IMR-90 (cell line): ENCODE data around the gene GALP. TPM values are rescaled to one million over a fixed set of nuclear protein-coding genes. Genes with fewer than 3 reads are reported as not detected.

ENCODE experiments used
- ATAC-seq: fragments of 200-7000 bp; cut with Tn5 transposase; 2 replicates; pipeline ENCODE4 v1.9.1; 2020; ENCODE audit warnings: low read depth, mild to moderate bottlenecking, moderate library complexity
- BruUV-seq: library from RNA; stranded (reverse); fragments of 400-500 nt; replicated peaks from 2 replicates; lab custom pipeline; 2021; lab: Mats Ljungman, UMichigan
- CTCF ChIA-PET: fragments of 300-600 bp; formaldehyde crosslinking; extraction: SDS; loops from one replicate; lab custom pipeline; 2021; ENCODE audit warnings: antibody characterized with exemption; lab: Yijun Ruan, JAX
- POLR2A ChIA-PET: fragments of 300-600 bp; sonication (Branson Sonifier 250); formaldehyde crosslinking; loops from one replicate; lab custom pipeline; 2022; ENCODE audit warnings: antibody characterized with exemption; ENCODE audit not compliant: unreplicated experiment; lab: Charles Lee
- DNase-seq: peaks from one replicate; pipeline ENCODE4 v3.0.0; 2013
- H2AFZ ChIP-seq: replicated peaks from 2 replicates; pipeline ENCODE3; 2013; ENCODE audit warnings: low read length, mild to moderate bottlenecking; ENCODE audit not compliant: poor library complexity
- H2AK5ac ChIP-seq: 2 replicates; pipeline ENCODE4 v1.6.1; 2013; ENCODE audit warnings: low read depth, low read length, inconsistent platforms
- H2AK9ac ChIP-seq: replicated peaks from 2 replicates; pipeline ENCODE3; 2013; ENCODE audit warnings: mild to moderate bottlenecking, low read depth, low read length, moderate library complexity; ENCODE audit not compliant: poor library complexity
- H2BK120ac ChIP-seq: 2 replicates; pipeline ENCODE4 v1.6.1; 2013; ENCODE audit warnings: low read depth, low read length, inconsistent platforms
- H2BK15ac ChIP-seq: 3 replicates; pipeline ENCODE4 v1.6.1; 2013; ENCODE audit warnings: low read depth, low read length, inconsistent platforms
- H2BK20ac ChIP-seq: 2 replicates; pipeline ENCODE4 v1.6.1; 2013; ENCODE audit warnings: low read depth, mild to moderate bottlenecking, inconsistent platforms, low read length, moderate library complexity
- H2BK5ac ChIP-seq: 2 replicates; pipeline ENCODE4 v1.6.1; 2013; ENCODE audit warnings: mild to moderate bottlenecking, low read depth, low read length, inconsistent platforms; ENCODE audit not compliant: poor library complexity, severe bottlenecking
- H3K14ac ChIP-seq: replicated peaks from 2 replicates; pipeline ENCODE4 v1.6.1; 2013; ENCODE audit warnings: low read depth, low read length, inconsistent platforms
- H3K18ac ChIP-seq: 2 replicates; pipeline ENCODE4 v1.6.1; 2013; ENCODE audit warnings: low read depth, low read length, control low read depth
- H3K23ac ChIP-seq: 2 replicates; pipeline ENCODE4 v1.6.1; 2013; ENCODE audit warnings: low read depth, low read length, inconsistent platforms
- H3K27ac ChIP-seq: 2 replicates; pipeline ENCODE4 v1.5.1; 2013; ENCODE audit warnings: mild to moderate bottlenecking, control low read depth, low read length; ENCODE audit not compliant: insufficient read depth
- H3K27me3 ChIP-seq: 2 replicates; pipeline ENCODE4 v1.6.1; 2013; ENCODE audit warnings: low read length; ENCODE audit not compliant: control insufficient read depth, insufficient read depth
- H3K36me3 ChIP-seq: 2 replicates; pipeline ENCODE4 v1.6.1; 2013; ENCODE audit warnings: low read length, mixed read lengths; ENCODE audit not compliant: control insufficient read depth, insufficient read depth
- H3K4ac ChIP-seq: 2 replicates; pipeline ENCODE4 v1.6.1; 2013; ENCODE audit warnings: low read depth, low read length, inconsistent platforms
- H3K4me1 ChIP-seq: 2 replicates; pipeline ENCODE4 v1.6.1; 2013; ENCODE audit warnings: low read length, mixed read lengths; ENCODE audit not compliant: control insufficient read depth, insufficient read depth
- H3K4me2 ChIP-seq: 2 replicates; pipeline ENCODE4 v1.6.1; 2013; ENCODE audit warnings: low read depth, mild to moderate bottlenecking, control low read depth, low read length, moderate library complexity
- H3K4me3 ChIP-seq: 2 replicates; pipeline ENCODE4 v1.5.1; 2013; ENCODE audit warnings: low read depth, mild to moderate bottlenecking, control low read depth, low read length, moderate library complexity; ENCODE audit not compliant: insufficient read depth
- H3K56ac ChIP-seq: 2 replicates; pipeline ENCODE4 v1.6.1; 2013; ENCODE audit warnings: low read length, inconsistent platforms; ENCODE audit not compliant: insufficient read depth; ENCODE audit errors: extremely low read depth
- H3K79me1 ChIP-seq, 2 experiments: 2 replicates each; pipeline ENCODE4 v1.6.1; 2013; ENCODE audit warnings: low read length in 2 of 2, inconsistent platforms in 1 of 2, low read depth in 1 of 2
- H3K9ac ChIP-seq: 2 replicates; pipeline ENCODE4 v1.6.1; 2013; ENCODE audit warnings: low read depth, low read length, control low read depth
- H3K9me1 ChIP-seq: 2 replicates; pipeline ENCODE4 v1.6.1; 2013; ENCODE audit warnings: low read length, inconsistent platforms; ENCODE audit not compliant: insufficient read depth
- H3K9me3 ChIP-seq: 2 replicates; pipeline ENCODE4 v1.6.1; 2013; ENCODE audit warnings: low read length; ENCODE audit not compliant: control insufficient read depth, insufficient read depth
- H4K20me1 ChIP-seq: 2 replicates; pipeline ENCODE4 v1.6.1; 2013; ENCODE audit warnings: low read length, inconsistent platforms; ENCODE audit not compliant: insufficient read depth
- H4K5ac ChIP-seq: 2 replicates; pipeline ENCODE4 v1.6.1; 2013; ENCODE audit warnings: mild to moderate bottlenecking, low read depth, low read length, control low read depth
- H4K8ac ChIP-seq, 2 experiments: 2 replicates each; pipeline ENCODE4 v1.6.1; 2013; ENCODE audit warnings: low read depth in 2 of 2, low read length in 2 of 2, control low read depth in 1 of 2, inconsistent platforms in 1 of 2
- H4K91ac ChIP-seq: 2 replicates; pipeline ENCODE4 v1.6.1; 2013; ENCODE audit warnings: low read depth, low read length, inconsistent platforms; ENCODE audit not compliant: insufficient read depth
- BHLHE40 ChIP-seq: fragments of 150-350 bp; IDR thresholded peaks from 2 replicates; pipeline ENCODE4 v1.6.1; 2016; ENCODE audit warnings: mild to moderate bottlenecking, low read depth, low read length
- CEBPB ChIP-seq: IDR thresholded peaks from 2 replicates; pipeline ENCODE4 v1.6.1; 2012; ENCODE audit warnings: low read depth, low read length, improper control_type of control experiment
- CHD1 ChIP-seq: IDR thresholded peaks from 2 replicates; pipeline ENCODE4 v1.6.1; 2012; ENCODE audit warnings: low read depth, low read length, improper control_type of control experiment
- FOS ChIP-seq: fragments of 150-350 bp; IDR thresholded peaks from 2 replicates; pipeline ENCODE4 v1.6.1; 2016; ENCODE audit warnings: low read depth, low read length
- MAFK ChIP-seq: IDR thresholded peaks from 2 replicates; pipeline ENCODE4 v1.6.1; 2012; ENCODE audit warnings: low read depth, low read length, improper control_type of control experiment
- MAZ ChIP-seq: IDR thresholded peaks from 2 replicates; pipeline ENCODE4 v1.6.1; 2012; ENCODE audit warnings: low read depth, mild to moderate bottlenecking, low read length, improper control_type of control experiment, moderate library complexity, borderline replicate concordance
- MXI1 ChIP-seq: IDR thresholded peaks from 2 replicates; pipeline ENCODE4 v1.6.1; 2012; ENCODE audit warnings: low read depth, mild to moderate bottlenecking, low read length, moderate library complexity, borderline replicate concordance
- NFE2L2 ChIP-seq: fragments of 150-350 bp; IDR thresholded peaks from 2 replicates; pipeline ENCODE4 v1.6.1; 2016; ENCODE audit warnings: low read depth, mild to moderate bottlenecking, low read length
- POLR2A ChIP-seq: IDR thresholded peaks from 2 replicates; pipeline ENCODE4 v1.6.1; 2012; ENCODE audit warnings: mild to moderate bottlenecking, low read depth, low read length
- RAD21 ChIP-seq: IDR thresholded peaks from 2 replicates; pipeline ENCODE4 v1.6.1; 2012; ENCODE audit warnings: low read length, improper control_type of control experiment
- RCOR1 ChIP-seq: IDR thresholded peaks from 2 replicates; pipeline ENCODE4 v1.6.1; 2012; ENCODE audit warnings: mild to moderate bottlenecking, low read length, improper control_type of control experiment; ENCODE audit not compliant: insufficient replicate concordance
- RFX5 ChIP-seq: IDR thresholded peaks from 2 replicates; pipeline ENCODE4 v1.8.0; 2012; ENCODE audit warnings: low read depth, mild to moderate bottlenecking, low read length, moderate library complexity
- SMC3 ChIP-seq: fragments of 150-350 bp; IDR thresholded peaks from 2 replicates; pipeline ENCODE4 v1.6.1; 2016; ENCODE audit warnings: low read depth, mild to moderate bottlenecking, antibody characterized with exemption, low read length, moderate library complexity
- WGBS, 2 experiments: methylation state at CpG; one replicate each; pipeline versions ENCODE4 v1.1.5 to v1.1.7; 2013; ENCODE audit warnings: missing lambda C conversion rate in 2 of 2; ENCODE audit not compliant: insufficient read length in 1 of 2; ENCODE audit errors: extremely low coverage in 2 of 2; 5-methylcytosine and 5-hydroxymethylcytosine counted together
- dilution Hi-C: fragments of 300-500 bp; cut with HindIII; formaldehyde crosslinking; loops from one replicate; pipeline ENCODE4 v1.14.3; 2018; ENCODE audit warnings: low sequenced_read_pairs; ENCODE audit not compliant: unreplicated experiment
- in situ Hi-C: fragments of 300-500 bp; cut with MboI; formaldehyde crosslinking; loops from 3 replicates; pipeline ENCODE4 v1.14.3; 2019; ENCODE audit warnings: low sequenced_read_pairs, inconsistent platforms, mixed read lengths
- intact Hi-C: fragments of 100-400 bp; cut with micrococcal nuclease; formaldehyde crosslinking; loops from 2 replicates; pipeline ENCODE4 v1.10.0; 2022
- polyA plus RNA-seq, 3 experiments: library from polyadenylated mRNA; depleted of rRNA; stranded (reverse); fragments of >200 nt; gene quantifications; 2 replicates each; pipeline ENCODE4 v1.2.3, GENCODE V29; 2012; ENCODE audit warnings: low replicate concordance in 1 of 3
- total RNA-seq: library from RNA; depleted of rRNA; stranded (reverse); fragments of >200 nt; gene quantifications from 2 replicates; pipeline ENCODE4 v1.2.3, GENCODE V29; 2012
- TF ChIP-seq, protein P1 (sequence below): fragments of 150-350 bp; IDR thresholded peaks from 2 replicates; pipeline ENCODE4 v1.6.1; 2016; ENCODE audit warnings: low read depth, mild to moderate bottlenecking, low read length, moderate library complexity, borderline replicate concordance
- TF ChIP-seq, protein P2 (sequence below): fragments of 150-350 bp; IDR thresholded peaks from 2 replicates; pipeline ENCODE4 v1.6.1; 2017; ENCODE audit warnings: mild to moderate bottlenecking, antibody characterized with exemption, low read length, low read depth
- TF ChIP-seq, protein P3 (sequence below): conservative IDR thresholded peaks from 2 replicates; pipeline ENCODE4 v1.5.1; 2012; ENCODE audit warnings: mild to moderate bottlenecking, low read depth, low read length, improper control_type of control experiment

Gene GALP
- total and polyA plus RNA-seq, 2 of the 4 experiments (the other 2 are of a cell fraction) = not detected

DNA sequence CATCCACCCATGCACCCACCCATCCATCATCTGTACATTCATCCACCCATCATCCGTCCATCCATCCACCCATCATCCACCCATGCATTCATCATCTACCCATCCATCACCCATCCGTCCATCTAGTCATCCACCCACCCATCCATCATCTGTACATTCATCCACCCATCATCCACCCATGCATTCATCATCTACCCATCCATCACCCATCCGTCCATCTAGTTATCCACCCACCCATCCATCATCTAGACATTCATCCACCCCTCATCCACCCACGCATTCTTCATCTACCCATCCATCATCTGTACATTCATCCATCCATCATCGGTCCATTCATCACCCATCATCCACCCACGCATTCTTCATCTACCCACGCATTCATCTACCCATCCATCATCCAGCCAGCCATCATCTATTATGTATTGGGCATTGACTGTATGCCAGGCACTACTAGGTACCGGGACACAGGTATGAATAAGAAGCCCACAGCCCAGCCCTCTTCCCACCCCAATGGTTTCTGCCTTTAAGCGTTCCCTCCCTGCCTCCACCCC, 16.7 kb upstream of the GALP start:
- Histone ChIP-seq H2AK9ac (no peak overlapping the region), H3K9me1 (no peaks in the 10 kb centered on the region; the same call in 1 of the 2 replicates), H3K36me3 (peaks cover 39% of the 10 kb centered on the region), H3K23ac (no peak overlapping the region), H2AFZ (no peak overlapping the region), H3K27me3 (no peaks in the 10 kb centered on the region), H2BK5ac (no peak overlapping the region), H3K79me1 (no peaks in the 10 kb centered on the region), H3K4me1 (no peaks in the 10 kb centered on the region), H2BK15ac (no peak overlapping the region), H3K4ac (no peak overlapping the region), H3K18ac (no peak overlapping the region), H3K4me2 (no peak overlapping the region), H4K5ac (no peak overlapping the region), H2BK120ac (no peak overlapping the region), H4K91ac (no peak overlapping the region), H4K20me1 (0 out of 2 replicates have a peak, but pooled peaks cover 8% of the 10 kb centered on the region), H2BK20ac (no peak overlapping the region), H3K14ac (no peak overlapping the region), H3K4me3 (no peak overlapping the region), H3K27ac (no peak overlapping the region), H4K8ac (no peak overlapping the region), H2AK5ac (no peak overlapping the region), H3K56ac (no peak overlapping the region), H3K9me3 (no peaks in the 10 kb centered on the region), H3K9ac (no peak overlapping the region)
- CTCF ChIA-PET = no interaction called here
- no TSS peak for BruUV-seq
- dilution Hi-C loops = no loop called here
- DNase-seq = no peak
- 96 to 100% methylated on average over 4 to 7 of the region's 9 CpGs for WGBS, 2 experiments
- in situ Hi-C loops = no loop called here
- no peak for ATAC-seq
- POLR2A ChIA-PET = no interaction called here
- no peak for TF ChIP-seq CEBPB
- no peak for TF ChIP-seq POLR2A
- TF ChIP-seq RAD21 = no peak
- no peak for TF ChIP-seq CHD1
- no peak for TF ChIP-seq BHLHE40
- TF ChIP-seq NFE2L2 = no peak
- TF ChIP-seq MXI1 = no peak
- TF ChIP-seq MAFK = no peak
- TF ChIP-seq SMC3 = no peak
- TF ChIP-seq, protein P1, sequence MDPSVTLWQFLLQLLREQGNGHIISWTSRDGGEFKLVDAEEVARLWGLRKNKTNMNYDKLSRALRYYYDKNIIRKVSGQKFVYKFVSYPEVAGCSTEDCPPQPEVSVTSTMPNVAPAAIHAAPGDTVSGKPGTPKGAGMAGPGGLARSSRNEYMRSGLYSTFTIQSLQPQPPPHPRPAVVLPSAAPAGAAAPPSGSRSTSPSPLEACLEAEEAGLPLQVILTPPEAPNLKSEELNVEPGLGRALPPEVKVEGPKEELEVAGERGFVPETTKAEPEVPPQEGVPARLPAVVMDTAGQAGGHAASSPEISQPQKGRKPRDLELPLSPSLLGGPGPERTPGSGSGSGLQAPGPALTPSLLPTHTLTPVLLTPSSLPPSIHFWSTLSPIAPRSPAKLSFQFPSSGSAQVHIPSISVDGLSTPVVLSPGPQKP = no peak
- TF ChIP-seq, protein P2, sequence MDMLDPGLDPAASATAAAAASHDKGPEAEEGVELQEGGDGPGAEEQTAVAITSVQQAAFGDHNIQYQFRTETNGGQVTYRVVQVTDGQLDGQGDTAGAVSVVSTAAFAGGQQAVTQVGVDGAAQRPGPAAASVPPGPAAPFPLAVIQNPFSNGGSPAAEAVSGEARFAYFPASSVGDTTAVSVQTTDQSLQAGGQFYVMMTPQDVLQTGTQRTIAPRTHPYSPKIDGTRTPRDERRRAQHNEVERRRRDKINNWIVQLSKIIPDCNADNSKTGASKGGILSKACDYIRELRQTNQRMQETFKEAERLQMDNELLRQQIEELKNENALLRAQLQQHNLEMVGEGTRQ = no peak
- no peak for TF ChIP-seq RFX5
- TF ChIP-seq RCOR1 = no peak
- TF ChIP-seq MAZ = no peak
- TF ChIP-seq FOS = no peak
- TF ChIP-seq, protein P3, sequence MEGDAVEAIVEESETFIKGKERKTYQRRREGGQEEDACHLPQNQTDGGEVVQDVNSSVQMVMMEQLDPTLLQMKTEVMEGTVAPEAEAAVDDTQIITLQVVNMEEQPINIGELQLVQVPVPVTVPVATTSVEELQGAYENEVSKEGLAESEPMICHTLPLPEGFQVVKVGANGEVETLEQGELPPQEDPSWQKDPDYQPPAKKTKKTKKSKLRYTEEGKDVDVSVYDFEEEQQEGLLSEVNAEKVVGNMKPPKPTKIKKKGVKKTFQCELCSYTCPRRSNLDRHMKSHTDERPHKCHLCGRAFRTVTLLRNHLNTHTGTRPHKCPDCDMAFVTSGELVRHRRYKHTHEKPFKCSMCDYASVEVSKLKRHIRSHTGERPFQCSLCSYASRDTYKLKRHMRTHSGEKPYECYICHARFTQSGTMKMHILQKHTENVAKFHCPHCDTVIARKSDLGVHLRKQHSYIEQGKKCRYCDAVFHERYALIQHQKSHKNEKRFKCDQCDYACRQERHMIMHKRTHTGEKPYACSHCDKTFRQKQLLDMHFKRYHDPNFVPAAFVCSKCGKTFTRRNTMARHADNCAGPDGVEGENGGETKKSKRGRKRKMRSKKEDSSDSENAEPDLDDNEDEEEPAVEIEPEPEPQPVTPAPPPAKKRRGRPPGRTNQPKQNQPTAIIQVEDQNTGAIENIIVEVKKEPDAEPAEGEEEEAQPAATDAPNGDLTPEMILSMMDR = no peak
- intact Hi-C loops = no loop called here
